OCI-LY7 (cell line): ENCODE data around the gene LDLRAD2. TPM values are rescaled to one million over a fixed set of nuclear protein-coding genes. Genes with fewer than 3 reads are reported as not detected.

Experiments
- BruUV-seq: library from RNA; stranded (reverse); fragments of 400-500 nt; replicated peaks from 2 replicates; lab custom pipeline; 2021; lab: Mats Ljungman, UMichigan
- CTCF ChIA-PET: fragments of 300-600 bp; sonication (Branson Sonifier 250); formaldehyde crosslinking; loops from one replicate; lab custom pipeline; 2022; ENCODE audit warnings: antibody characterized with exemption; ENCODE audit not compliant: unreplicated experiment; lab: Charles Lee
- POLR2A ChIA-PET: fragments of 300-600 bp; sonication (Branson Sonifier 250); formaldehyde crosslinking; loops from one replicate; lab custom pipeline; 2022; ENCODE audit warnings: antibody characterized with exemption; lab: Charles Lee
- DNase-seq: peaks from one replicate; pipeline ENCODE4 v3.0.0-alpha.2; 2015; ENCODE audit warnings: low spot score
- H2AFZ ChIP-seq: fragments of 200-600 bp; sonication (generic), shearing (Covaris generic); 2 replicates; pipeline ENCODE4 v1.6.1; 2014; ENCODE audit warnings: mild to moderate bottlenecking, antibody characterized with exemption, low read length, moderate library complexity
- H3K27ac ChIP-seq: fragments of 200-600 bp; sonication (generic); 2 replicates; pipeline ENCODE4 v1.5.1; 2014; ENCODE audit warnings: mixed run types, low read depth, mild to moderate bottlenecking, moderate library complexity, low read length, inconsistent platforms; ENCODE audit not compliant: poor library complexity, severe bottlenecking
- H3K36me3 ChIP-seq: fragments of 200-600 bp; sonication (generic); 2 replicates; pipeline ENCODE4 v1.6.1; 2014; ENCODE audit warnings: mild to moderate bottlenecking, antibody characterized with exemption, low read length, moderate library complexity, mixed read lengths; ENCODE audit not compliant: insufficient read depth
- H3K4me1 ChIP-seq: fragments of 200-600 bp; sonication (generic); 2 replicates; pipeline ENCODE4 v1.5.1; 2014; ENCODE audit warnings: mild to moderate bottlenecking, low read length; ENCODE audit not compliant: insufficient read depth, poor library complexity, severe bottlenecking
- H3K4me2 ChIP-seq: fragments of 200-600 bp; sonication (generic); 2 replicates; pipeline ENCODE4 v1.6.1; 2014; ENCODE audit warnings: mild to moderate bottlenecking, low read length
- H3K4me3 ChIP-seq: fragments of 200-600 bp; sonication (generic); 2 replicates; pipeline ENCODE4 v1.5.1; 2014; ENCODE audit warnings: mild to moderate bottlenecking, low read depth, low read length; ENCODE audit not compliant: poor library complexity, severe bottlenecking
- H3K79me2 ChIP-seq: fragments of 200-600 bp; sonication (generic); 2 replicates; pipeline ENCODE4 v1.6.1; 2016; ENCODE audit warnings: low read depth, mild to moderate bottlenecking, low read length, moderate library complexity, mixed read lengths; ENCODE audit not compliant: insufficient read depth
- H3K9me2 ChIP-seq: fragments of 200-600 bp; sonication (generic); 2 replicates; pipeline ENCODE4 v1.6.1; 2016; ENCODE audit warnings: mild to moderate bottlenecking, low read length, mixed read lengths; ENCODE audit not compliant: insufficient read depth
- H3K9me3 ChIP-seq: fragments of 200-600 bp; sonication (generic); 2 replicates; pipeline ENCODE4 v1.6.1; 2014; ENCODE audit warnings: mild to moderate bottlenecking, mixed run types, low read length, mixed read lengths
- H4K20me1 ChIP-seq: fragments of 200-600 bp; sonication (generic); 2 replicates; pipeline ENCODE4 v1.6.1; 2014; ENCODE audit warnings: mild to moderate bottlenecking, antibody characterized with exemption, low read length, moderate library complexity, mixed read lengths; ENCODE audit not compliant: insufficient read depth
- CTCF ChIP-seq: fragments of 200-600 bp; sonication (generic); conservative IDR thresholded peaks from 2 replicates; pipeline ENCODE4 v1.5.1; 2014; ENCODE audit warnings: mild to moderate bottlenecking, antibody characterized with exemption, low read length, moderate library complexity, mixed read lengths
- EZH2phosphoT487 ChIP-seq: fragments of 200-600 bp; sonication (generic); IDR thresholded peaks from 2 replicates; pipeline ENCODE4 v1.6.1; 2018; ENCODE audit warnings: low read depth, borderline replicate concordance, mild to moderate bottlenecking, mixed run types, antibody characterized with exemption, low read length, moderate library complexity, mixed read lengths
- intact Hi-C: fragments of 100-400 bp; cut with micrococcal nuclease; formaldehyde crosslinking; loops from one replicate; pipeline ENCODE4 v1.10.0; 2022; ENCODE audit not compliant: unreplicated experiment
- total RNA-seq, 2 experiments: library from RNA; depleted of rRNA in 1 of 2; stranded (reverse); fragments of >200 nt in 1 of 2; shearing (Covaris generic) in 1 of 2; gene quantifications; 2 replicates each; pipeline ENCODE4 v1.2.3, GENCODE V29; 2014 to 2022

LDLRAD2 gene
- total RNA-seq, 2 experiments from 2014 or later: not detected

- H3K9me3 ChIP-seq: no peaks in the 10 kb centered on the region
- H4K20me1 ChIP-seq: no peaks in the 10 kb centered on the region
- no peaks in the 10 kb centered on the region for H3K36me3 ChIP-seq
- no peak overlapping the region for H2AFZ ChIP-seq
- intact Hi-C loops: loop anchor here (10.0 kb wide), 1 partner anchor 122 kb away; no protein-coding TSS in a partner anchor
- BruUV-seq: no TSS peak
- H3K4me1 ChIP-seq: no peaks in the 10 kb centered on the region
- no peak overlapping the region for H3K4me3 ChIP-seq
- H3K9me2 ChIP-seq: no peaks in the 10 kb centered on the region
- H3K27ac ChIP-seq: no peak overlapping the region
- no peak overlapping the region for H3K4me2 ChIP-seq
- no peaks in the 10 kb centered on the region for H3K79me2 ChIP-seq
- POLR2A ChIA-PET: no interaction called here
- no peak for DNase-seq
- no peak for TF ChIP-seq EZH2phosphoT487
- TF ChIP-seq CTCF: no peak
- CTCF ChIA-PET: no interaction called here
Measured at GRCh38 chr1:21842606-21843162, 30.6 kb downstream of the LDLRAD2 start.

GRCh38 chr1:21843208-21843607 is 31.1 kb downstream of the LDLRAD2 start:
- BruUV-seq: no TSS peak
- TF ChIP-seq EZH2phosphoT487 (no peak), CTCF (no peak)
- ChIA-PET POLR2A (no interaction called here), CTCF (no interaction called here)
- H3K79me2 ChIP-seq: no peaks in the 10 kb centered on the region
- no peak overlapping the region for H3K4me2 ChIP-seq
- H3K4me1 ChIP-seq: no peaks in the 10 kb centered on the region
- H4K20me1 ChIP-seq: no peaks in the 10 kb centered on the region
- no peak for DNase-seq
- H3K27ac ChIP-seq: no peak overlapping the region
- intact Hi-C loops: loop anchor here (10.0 kb wide), 1 partner anchor 122 kb away; no protein-coding TSS in a partner anchor
- no peaks in the 10 kb centered on the region for H3K9me3 ChIP-seq
- no peaks in the 10 kb centered on the region for H3K9me2 ChIP-seq
- no peak overlapping the region for H3K4me3 ChIP-seq
- no peak overlapping the region for H2AFZ ChIP-seq
- no peaks in the 10 kb centered on the region for H3K36me3 ChIP-seq

DNA sequence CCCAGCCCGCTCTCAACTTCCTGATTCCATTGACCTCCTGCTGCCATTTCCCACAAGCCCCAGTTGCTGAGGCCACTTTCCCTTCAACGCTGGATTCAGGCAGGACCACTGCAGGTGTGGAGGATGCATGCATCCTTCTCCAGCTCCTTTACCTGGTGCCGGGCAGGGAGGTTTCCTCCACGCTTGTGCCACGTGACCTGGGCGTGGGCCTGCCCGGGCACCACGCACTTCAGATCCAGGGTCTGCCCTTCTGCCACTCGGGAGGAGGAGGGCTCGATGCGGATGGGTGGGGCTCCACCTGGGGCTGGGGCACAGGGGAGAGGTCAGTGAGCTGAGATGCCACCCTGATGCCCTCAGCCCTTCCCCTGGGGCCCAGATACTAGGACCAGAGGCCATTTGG is 31.9 kb downstream of the LDLRAD2 start:
- BruUV-seq: no TSS peak
- POLR2A ChIA-PET: no interaction called here
- intact Hi-C loops: loop anchor here (10.0 kb wide), 1 partner anchor 121 kb away; no protein-coding TSS in a partner anchor

More for the DNA sequence above, 31.9 kb downstream of the LDLRAD2 start:
- H3K9me2 ChIP-seq: no peaks in the 10 kb centered on the region
- no peak overlapping the region for H3K27ac ChIP-seq
- no peaks in the 10 kb centered on the region for H3K4me1 ChIP-seq
- H3K4me3 ChIP-seq: no peak overlapping the region
- no peaks in the 10 kb centered on the region for H3K9me3 ChIP-seq
- H3K4me2 ChIP-seq: no peak overlapping the region
- CTCF ChIA-PET: no interaction called here
- H2AFZ ChIP-seq: no peak overlapping the region
- H3K79me2 ChIP-seq: no peaks in the 10 kb centered on the region
- no peak for TF ChIP-seq CTCF
- DNase-seq: no peak
- H3K36me3 ChIP-seq: no peaks in the 10 kb centered on the region
- no peaks in the 10 kb centered on the region for H4K20me1 ChIP-seq
